Progenitor cell of endocrine pancreas (in vitro differentiated cells): ENCODE results near the gene CASP9. TPM values are rescaled to one million over a fixed set of nuclear protein-coding genes. Genes with fewer than 3 reads are reported as not detected.
A peak's percentile ranks its signal among the peaks of the same experiment; 100 is the strongest.

ENCODE experiments used
- DNase-seq: peaks from one replicate; pipeline ENCODE4 v3.0.0; 2021; ENCODE audit warnings: low spot score; ENCODE audit not compliant: unreplicated experiment
- H3K27ac Mint-ChIP-seq: 2 replicates; pipeline ENCODE4 v1.8.0; 2021; ENCODE audit warnings: mild to moderate bottlenecking, moderate library complexity, mixed read lengths
- H3K27me3 Mint-ChIP-seq: 2 replicates; pipeline ENCODE4 v1.8.0; 2021; ENCODE audit warnings: mixed read lengths
- H3K36me3 Mint-ChIP-seq: 2 replicates; pipeline ENCODE4 v1.8.0; 2022; ENCODE audit warnings: mixed read lengths; ENCODE audit not compliant: insufficient read depth
- H3K4me1 Mint-ChIP-seq: 2 replicates; pipeline ENCODE4 v1.8.0; 2021; ENCODE audit warnings: low read depth, mixed read lengths
- H3K4me3 Mint-ChIP-seq: 2 replicates; pipeline ENCODE4 v1.8.0; 2021; ENCODE audit warnings: low read depth, mild to moderate bottlenecking, moderate library complexity, mixed read lengths
- H3K9me3 Mint-ChIP-seq: 2 replicates; pipeline ENCODE4 v1.8.0; 2021; ENCODE audit warnings: low read depth, mixed read lengths
- CTCF ChIP-seq: fragments of 200-600 bp; sonication (generic); IDR thresholded peaks from one replicate; pipeline ENCODE4 v1.5.0; 2021; ENCODE audit warnings: antibody characterized with exemption, mild to moderate bottlenecking; ENCODE audit not compliant: unreplicated experiment
- total RNA-seq: library from RNA; stranded (reverse); gene quantifications from 2 replicates; pipeline ENCODE4 v1.2.1, GENCODE V29; 2021

The CASP9 gene
- total RNA-seq, 1 donor from 2014 or later, result 25.2 TPM

GRCh38 chr1:15526021-15526489 is 2.0 kb upstream of the CASP9 start:
- Mint-ChIP-seq H3K4me1 (peaks cover 34% of the 10 kb centered on the region), H3K27me3 (no peaks in the 10 kb centered on the region), H3K4me3 (peak overlapping the region; percentile 93), H3K36me3 (peaks cover 1% of the 10 kb centered on the region), H3K9me3 (no peaks in the 10 kb centered on the region), H3K27ac (peak overlapping the region; percentile 100)
- TF ChIP-seq CTCF, result no peak
- no peak for DNase-seq

- Mint-ChIP-seq H3K27ac (peak overlapping the region; percentile 100), H3K4me3 (peak overlapping the region; percentile 93), H3K36me3 (peaks cover 1% of the 10 kb centered on the region), H3K9me3 (no peaks in the 10 kb centered on the region), H3K27me3 (no peaks in the 10 kb centered on the region), H3K4me1 (peaks cover 34% of the 10 kb centered on the region)
- TF ChIP-seq CTCF, result no peak
- DNase-seq, result no peak
These were observed 1.3 kb upstream of the CASP9 start for GRCh38 chr1:15525050-15526020.

GRCh38 chr1:15524283-15525049 is 451 bp upstream of the CASP9 start:
- DNase-seq, result peak; percentile 100
- no peak for TF ChIP-seq CTCF
- no peaks in the 10 kb centered on the region for H3K9me3 Mint-ChIP-seq
- H3K4me3 Mint-ChIP-seq, result peak overlapping the region; percentile 93
- peak overlapping the region; percentile 100 for H3K27ac Mint-ChIP-seq
- H3K4me1 Mint-ChIP-seq, result peaks cover 35% of the 10 kb centered on the region
- peaks cover 1% of the 10 kb centered on the region for H3K36me3 Mint-ChIP-seq
- no peaks in the 10 kb centered on the region for H3K27me3 Mint-ChIP-seq

- peak; percentile 6 for TF ChIP-seq CTCF
- peaks cover 34% of the 10 kb centered on the region for H3K4me1 Mint-ChIP-seq
- peak overlapping the region; percentile 100 for H3K27ac Mint-ChIP-seq
- no peak for DNase-seq
- no peaks in the 10 kb centered on the region for H3K27me3 Mint-ChIP-seq
- peaks cover 3% of the 10 kb centered on the region for H3K36me3 Mint-ChIP-seq
- no peaks in the 10 kb centered on the region for H3K9me3 Mint-ChIP-seq
- H3K4me3 Mint-ChIP-seq, result peak overlapping the region; percentile 93
These were observed 653 bp downstream of the CASP9 start for GRCh38 chr1:15523104-15524020.
